ENCODE measurements around the gene CLNK. TPM values are rescaled to one million over a fixed set of nuclear protein-coding genes. Genes with fewer than 3 reads are reported as not detected.

The CLNK gene
- total RNA-seq, 1 donor from 2014 or later, result not detected

DNA sequence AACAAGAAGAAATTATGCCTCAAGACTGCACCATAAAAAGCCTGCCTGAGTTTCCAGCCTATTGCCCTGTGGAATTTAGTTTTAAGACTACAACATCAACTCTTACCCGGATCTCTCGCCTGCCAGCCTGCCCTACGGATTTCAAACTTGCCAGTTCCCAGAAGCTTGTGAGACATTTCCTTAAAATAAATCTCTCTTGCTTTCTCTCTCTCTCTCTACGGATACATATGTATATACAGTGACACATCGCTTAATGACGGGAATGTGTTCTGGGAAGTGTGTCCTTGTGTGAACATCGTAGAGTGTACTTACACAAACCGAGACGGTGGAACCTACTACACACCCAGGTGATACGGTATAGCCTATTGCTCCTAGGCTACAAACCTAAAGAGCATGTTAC, 79.5 kb downstream of the CLNK start:
- Histone ChIP-seq H3K36me3 (no peaks in the 10 kb centered on the region), H3K4me3 (no peak overlapping the region), H3K9me3 (replicated peaks) (no peaks in the 10 kb centered on the region), H3K27ac (replicated peaks) (no peak overlapping the region), H3K27me3 (ENCODE audit: low read depth) (peaks cover 14% of the 10 kb centered on the region), H3K4me1 (no peaks in the 10 kb centered on the region)
- TF ChIP-seq CTCF (IDR thresholded peaks at IDR 0.05; ENCODE audit: borderline replicate concordance), result no peak
- DNase-seq, result no peak
- intact Hi-C loops (cut with micrococcal nuclease), result no loop called here

- no peak for TF ChIP-seq CTCF (IDR thresholded peaks at IDR 0.05; ENCODE audit: borderline replicate concordance)
- Histone ChIP-seq H3K4me3 (no peak overlapping the region), H3K27ac (replicated peaks) (no peak overlapping the region), H3K4me1 (no peaks in the 10 kb centered on the region), H3K9me3 (replicated peaks) (no peaks in the 10 kb centered on the region), H3K27me3 (ENCODE audit: low read depth) (peaks cover 23% of the 10 kb centered on the region), H3K36me3 (no peaks in the 10 kb centered on the region)
- intact Hi-C loops (cut with micrococcal nuclease), result no loop called here
- DNase-seq, result no peak
These were observed 85.0 kb downstream of the CLNK start for GRCh38 chr4:10599574-10599973.

GRCh38 chr4:10598829-10599228, 85.7 kb downstream of the CLNK start:
- H3K9me3 ChIP-seq (replicated peaks), result no peaks in the 10 kb centered on the region
- H3K27ac ChIP-seq (replicated peaks), result no peak overlapping the region
- TF ChIP-seq CTCF (IDR thresholded peaks at IDR 0.05; ENCODE audit: borderline replicate concordance), result no peak

GRCh38 chr4:10596586-10597290, 87.8 kb downstream of the CLNK start:
- intact Hi-C loops (cut with micrococcal nuclease), result no loop called here
- no peak overlapping the region for H3K4me3 ChIP-seq
- H3K9me3 ChIP-seq (replicated peaks), result no peaks in the 10 kb centered on the region
- no peak overlapping the region for H3K27ac ChIP-seq (replicated peaks)
- peaks cover 17% of the 10 kb centered on the region for H3K27me3 ChIP-seq (ENCODE audit: low read depth)
- H3K4me1 ChIP-seq, result no peaks in the 10 kb centered on the region
- no peaks in the 10 kb centered on the region for H3K36me3 ChIP-seq
- no peak for DNase-seq
- no peak for TF ChIP-seq CTCF (IDR thresholded peaks at IDR 0.05; ENCODE audit: borderline replicate concordance)

More at GRCh38 chr4:10598829-10599228, 85.7 kb downstream of the CLNK start:
- Histone ChIP-seq H3K4me1 (no peaks in the 10 kb centered on the region), H3K36me3 (no peaks in the 10 kb centered on the region), H3K4me3 (no peak overlapping the region), H3K27me3 (ENCODE audit: low read depth) (peaks cover 23% of the 10 kb centered on the region)
- intact Hi-C loops (cut with micrococcal nuclease), result no loop called here
- DNase-seq, result no peak

GRCh38 chr4:10593130-10593529, 91.4 kb downstream of the CLNK start:
- H3K4me3 ChIP-seq, result no peak overlapping the region
- no peaks in the 10 kb centered on the region for H3K36me3 ChIP-seq
- no peaks in the 10 kb centered on the region for H3K4me1 ChIP-seq
- DNase-seq, result no peak
- intact Hi-C loops (cut with micrococcal nuclease), result no loop called here
- TF ChIP-seq CTCF (IDR thresholded peaks at IDR 0.05; ENCODE audit: borderline replicate concordance), result no peak
- H3K27me3 ChIP-seq (ENCODE audit: low read depth), result peaks cover 33% of the 10 kb centered on the region
- H3K9me3 ChIP-seq (replicated peaks), result no peaks in the 10 kb centered on the region
- H3K27ac ChIP-seq (replicated peaks), result no peak overlapping the region

Measured in left ventricle myocardium inferior (tissue), 1 donor.